Measurements from ENCODE around the gene CGB2.

DNA sequence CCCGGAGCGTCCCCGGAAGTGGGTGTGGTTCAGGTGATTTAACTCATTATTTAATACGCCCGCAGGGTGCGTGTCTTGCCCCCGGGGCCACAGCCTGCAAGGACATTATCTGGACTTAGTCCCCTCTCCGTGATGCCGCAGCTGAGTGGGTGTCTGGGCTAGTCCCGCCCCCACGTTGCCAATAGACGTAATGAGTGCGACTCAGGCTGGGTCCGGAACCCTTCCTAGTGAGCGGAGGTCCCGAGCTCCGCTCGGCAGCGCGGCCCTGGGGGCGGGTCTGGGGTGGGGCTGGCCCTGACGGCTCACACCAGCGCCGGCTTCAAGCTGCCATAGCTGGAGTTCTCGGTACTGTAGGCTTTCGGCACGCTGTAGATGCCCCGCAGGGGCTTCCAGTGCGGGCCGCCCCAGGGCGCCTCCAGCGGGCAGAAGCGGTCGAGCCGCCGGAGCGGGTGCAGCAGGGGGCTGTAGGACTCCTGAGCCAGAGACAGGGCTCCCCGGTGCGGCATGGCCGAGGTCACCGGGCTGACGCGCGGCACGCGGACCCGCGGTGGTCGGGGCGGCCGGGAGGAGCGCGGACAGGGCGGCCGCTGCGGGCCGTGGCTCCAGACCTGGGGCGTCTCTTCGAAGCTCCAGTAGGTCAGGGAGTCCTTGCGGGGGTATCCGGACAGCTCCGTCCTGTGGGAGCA, 13.9 kb upstream of the CGB2 start:
- TF ChIP-seq SUZ12 (IDR thresholded peaks at IDR 0.05), result no peak
- peak; percentile 33; the same call in 1 of the 2 replicates for TF ChIP-seq LEF1 (IDR thresholded peaks at IDR 0.05; ENCODE audit: borderline replicate concordance)

All from HEK293T (cell line).